Epidermal melanocyte (primary cell): ENCODE data around the gene SGTB.

Experiments
- DNase-seq: peaks from one replicate; pipeline ENCODE4 v3.0.0; 2011; ENCODE audit warnings: low spot score; ENCODE audit not compliant: insufficient read length

Gene SGTB, protein sequence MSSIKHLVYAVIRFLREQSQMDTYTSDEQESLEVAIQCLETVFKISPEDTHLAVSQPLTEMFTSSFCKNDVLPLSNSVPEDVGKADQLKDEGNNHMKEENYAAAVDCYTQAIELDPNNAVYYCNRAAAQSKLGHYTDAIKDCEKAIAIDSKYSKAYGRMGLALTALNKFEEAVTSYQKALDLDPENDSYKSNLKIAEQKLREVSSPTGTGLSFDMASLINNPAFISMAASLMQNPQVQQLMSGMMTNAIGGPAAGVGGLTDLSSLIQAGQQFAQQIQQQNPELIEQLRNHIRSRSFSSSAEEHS

DNA sequence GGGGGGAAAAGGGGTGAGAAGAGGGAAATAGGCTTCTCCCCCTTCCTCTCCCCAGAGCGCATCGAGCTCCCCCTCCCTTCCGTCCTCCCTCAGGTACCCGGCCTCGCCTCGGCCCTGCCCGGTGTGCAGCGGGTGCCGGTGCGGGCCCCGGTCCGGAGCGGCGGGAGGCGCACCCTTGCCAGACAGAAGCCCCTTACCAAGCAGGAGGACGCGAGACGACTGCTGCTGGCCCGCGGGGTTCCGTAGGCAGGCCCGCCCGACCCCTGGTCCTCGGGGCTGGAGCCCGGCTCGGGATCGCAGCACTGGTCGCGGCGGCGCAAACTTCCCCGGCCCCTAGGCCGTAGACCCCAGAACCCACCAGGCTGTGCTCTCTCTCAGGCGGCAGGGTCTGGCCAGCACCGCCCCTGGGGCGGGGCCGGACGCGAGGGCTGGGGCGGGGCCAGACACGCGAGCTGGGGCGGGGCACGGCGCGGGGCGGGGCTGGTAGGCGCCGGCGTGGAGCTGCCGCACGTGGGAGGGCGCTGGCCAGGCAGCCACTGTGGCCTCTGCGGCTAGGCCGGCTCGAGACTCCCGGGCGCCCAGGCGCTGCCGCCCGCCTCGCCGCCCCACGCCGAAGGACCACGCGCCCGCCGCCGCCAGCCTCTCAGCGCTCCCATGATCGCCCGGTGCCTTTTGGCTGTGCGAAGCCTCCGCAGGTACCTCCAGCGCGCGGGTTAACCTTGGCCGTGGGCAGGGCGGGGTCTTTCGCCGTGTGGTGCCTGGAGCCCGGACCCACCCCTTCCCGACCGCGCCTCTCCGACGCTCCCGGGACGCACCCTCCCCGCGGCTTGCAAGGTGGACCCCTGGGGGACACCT, at the start of gene SGTB, which contains the start of gene NLN:
TSS of gene SGTB (minus strand) at position 390 of the 855 bp plus-strand sequence. CDS start 1,302 bp downstream, outside the sequence.
TSS of gene NLN (plus strand) at position 486 of the 855 bp plus-strand sequence. CDS start at position 655, 169 bp downstream.
- peak; percentile 73 for DNase-seq

- DNase-seq, result no peak
Observed at GRCh38 chr5:65771266-65771665, 49.4 kb upstream of the SGTB start.

- no peak for DNase-seq
Observed at GRCh38 chr5:65769539-65769938, 47.6 kb upstream of the SGTB start.

DNA sequence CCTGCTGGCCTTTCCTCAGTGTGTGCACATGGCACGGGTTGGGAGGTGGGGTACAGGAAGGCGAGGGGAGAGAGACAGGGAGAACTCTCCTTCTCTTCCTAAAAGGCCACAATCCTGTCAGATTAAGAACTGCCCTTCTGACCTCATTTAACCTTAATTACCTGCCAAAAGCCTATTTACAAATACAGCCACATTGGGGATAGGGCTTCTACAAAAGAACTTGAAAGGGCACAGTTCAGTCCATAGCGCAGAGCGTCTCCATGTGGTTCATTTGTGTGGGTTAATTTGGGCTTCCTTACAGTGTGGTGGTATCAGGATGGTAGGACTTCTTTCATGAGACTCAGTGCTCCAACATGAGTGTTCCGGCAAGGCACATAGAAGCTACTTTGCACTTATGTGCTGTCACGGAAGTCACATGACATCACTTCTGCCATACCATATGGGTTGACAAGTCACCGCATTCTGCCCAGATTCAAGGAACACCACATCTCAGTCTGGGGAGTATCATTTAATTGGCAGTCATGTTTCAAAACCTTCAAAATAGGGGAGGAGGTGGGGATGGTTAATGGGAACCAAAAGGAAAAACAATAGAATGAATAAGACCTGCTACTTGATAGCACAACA, 46.9 kb upstream of the SGTB start:
- DNase-seq, result no peak

- DNase-seq, result no peak
Observed at GRCh38 chr5:65767565-65767964, 45.7 kb upstream of the SGTB start.

GRCh38 chr5:65766781-65767180, 44.9 kb upstream of the SGTB start:
- no peak for DNase-seq

- DNase-seq, result no peak
Observed at GRCh38 chr5:65766175-65766574, 44.3 kb upstream of the SGTB start.

DNA sequence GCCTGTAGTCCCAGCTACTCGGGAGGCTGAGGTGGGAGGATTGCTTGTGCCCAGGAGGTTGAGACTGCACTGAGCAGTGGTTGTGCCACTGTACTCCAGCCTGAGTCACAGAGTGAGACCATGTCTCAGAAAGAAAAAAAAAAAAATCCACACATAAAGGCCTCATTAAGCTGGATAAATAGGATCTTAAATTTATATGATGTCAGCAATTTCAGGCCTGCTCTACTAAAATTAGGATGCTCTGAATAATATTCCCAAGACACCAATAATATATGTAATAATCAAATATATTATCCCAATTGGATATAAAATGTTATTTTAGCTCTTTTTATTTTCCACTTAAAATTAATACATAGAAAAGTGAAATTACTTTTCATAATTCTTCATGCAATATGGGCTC, 43.7 kb upstream of the SGTB start:
- no peak for DNase-seq

GRCh38 chr5:65762234-65762633, 40.3 kb upstream of the SGTB start:
- DNase-seq, result no peak

- DNase-seq, result no peak
Observed at GRCh38 chr5:65760504-65761275, 38.8 kb upstream of the SGTB start.

DNA sequence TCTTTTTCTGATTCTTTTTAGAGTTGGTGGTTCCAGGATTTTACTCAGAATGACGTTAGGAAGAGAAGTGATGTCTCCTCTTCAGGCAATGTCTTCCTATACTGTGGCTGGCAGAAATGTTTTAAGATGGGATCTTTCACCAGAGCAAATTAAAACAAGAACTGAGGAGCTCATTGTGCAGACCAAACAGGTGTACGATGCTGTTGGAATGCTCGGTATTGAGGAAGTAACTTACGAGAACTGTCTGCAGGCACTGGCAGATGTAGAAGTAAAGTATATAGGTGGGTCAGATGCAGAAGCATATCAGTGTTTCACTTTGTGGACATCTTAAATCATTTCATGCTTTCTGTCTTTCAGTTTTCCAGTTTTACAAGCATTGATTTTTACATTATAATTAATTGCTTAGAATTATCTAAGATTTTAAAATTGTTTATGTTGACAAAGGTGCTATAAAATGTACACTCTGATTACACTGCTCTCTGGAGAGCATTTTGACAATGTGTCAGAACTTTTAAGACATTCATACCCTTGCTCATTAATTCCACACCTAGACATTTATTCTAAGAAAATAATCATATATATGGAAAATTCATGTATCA, 36.7 kb upstream of the SGTB start:
- DNase-seq, result no peak

- no peak for DNase-seq
Observed at GRCh38 chr5:65753189-65753588, 31.3 kb upstream of the SGTB start.

DNA sequence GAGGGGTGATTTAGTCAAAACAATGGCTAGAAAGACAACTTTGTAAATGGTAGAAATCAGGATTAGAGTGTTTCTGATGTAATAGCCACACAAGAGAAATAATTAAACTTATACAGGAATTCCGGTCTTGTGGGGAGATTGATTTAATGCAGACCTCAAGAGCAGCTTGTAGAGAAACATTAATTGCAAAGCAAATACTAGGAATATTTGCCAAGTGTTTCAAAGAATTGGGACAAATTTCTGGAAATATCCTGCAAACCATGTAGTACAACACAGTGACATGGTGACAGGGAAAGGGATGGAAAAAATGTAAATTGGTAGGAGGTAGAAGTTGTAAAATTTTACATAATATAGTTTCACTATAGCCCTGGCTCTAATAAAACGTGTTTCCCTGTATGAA, 29.0 kb upstream of the SGTB start:
- no peak for DNase-seq

DNA sequence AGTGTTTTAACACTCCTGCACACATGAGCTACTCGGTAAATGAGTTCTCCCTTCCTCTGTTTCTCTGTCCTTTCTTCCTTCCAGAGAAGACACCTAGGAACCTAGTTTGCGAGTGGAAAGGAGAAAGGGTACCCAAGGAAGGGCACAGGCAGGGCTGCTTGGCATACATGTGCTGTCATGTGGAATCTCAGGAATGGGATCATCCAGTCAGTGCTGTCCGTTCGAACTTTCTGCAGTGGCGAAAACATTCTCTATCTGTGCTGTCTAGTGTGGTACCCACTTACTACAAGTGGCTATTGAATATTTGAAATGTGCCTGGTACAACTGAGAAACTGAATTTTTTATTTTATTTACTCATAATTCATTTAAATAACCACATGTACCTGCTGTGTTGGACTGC, 28.0 kb upstream of the SGTB start:
- DNase-seq, result no peak

DNA sequence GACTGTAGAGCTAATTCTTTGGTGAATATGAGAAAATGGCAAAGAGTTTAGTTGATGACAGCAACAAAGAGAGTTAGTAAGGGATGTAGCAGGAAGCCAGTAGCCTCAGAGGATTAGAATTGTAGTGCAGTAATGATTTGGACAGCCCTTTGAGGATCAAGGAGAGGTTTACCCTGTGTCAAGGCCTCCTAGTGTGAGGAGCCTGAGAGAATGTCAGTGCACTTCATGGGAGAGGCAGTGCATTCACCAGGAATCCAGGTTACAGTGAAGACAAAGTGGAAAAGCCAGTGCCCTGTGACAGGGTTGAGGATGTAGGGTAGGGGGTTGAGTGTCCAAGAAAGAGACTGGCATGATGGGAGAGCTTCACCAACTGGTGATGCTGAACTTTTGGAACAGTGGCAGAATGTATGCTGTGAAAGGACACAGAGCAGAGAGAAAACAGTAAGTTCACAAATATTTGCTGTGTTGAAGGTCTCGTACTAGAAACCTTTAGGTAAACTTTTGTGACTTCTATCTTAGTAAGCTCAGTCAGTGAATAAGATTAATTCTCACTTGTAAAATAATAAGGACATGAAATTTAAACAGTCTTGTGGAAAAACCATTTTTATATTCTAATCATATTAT, 27.4 kb upstream of the SGTB start:
- DNase-seq, result no peak

DNA sequence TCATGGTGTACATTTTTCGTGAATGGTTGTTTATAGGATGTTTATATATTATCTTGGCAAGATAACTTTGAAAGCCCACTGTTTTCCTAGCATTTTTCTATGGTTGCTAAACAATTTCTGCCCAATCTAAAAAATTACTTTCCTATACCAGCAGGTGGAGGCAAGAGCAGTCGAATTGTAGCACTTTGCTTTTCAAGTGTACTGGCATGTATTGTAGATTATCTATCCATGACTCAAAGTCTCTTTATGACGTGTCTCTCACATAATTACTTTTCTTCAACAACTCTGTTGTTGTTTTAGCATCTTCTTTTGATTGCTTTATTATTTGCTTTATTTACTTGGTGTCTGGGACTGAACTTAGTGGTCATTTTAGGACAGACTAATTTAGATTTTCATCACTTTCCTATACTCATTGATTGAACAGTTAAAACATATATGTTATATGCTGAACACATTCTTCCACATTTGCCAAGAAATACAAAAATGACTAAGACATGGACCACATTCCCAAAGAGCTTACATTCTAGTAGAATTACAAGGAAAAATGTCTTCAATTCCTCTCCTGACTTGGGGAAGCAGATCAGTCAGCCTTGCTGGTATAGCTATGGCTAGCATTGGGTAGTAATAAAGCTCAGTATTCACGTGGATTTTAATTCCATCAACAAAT, 20.8 kb upstream of the SGTB start:
- DNase-seq, result peak; percentile 69

GRCh38 chr5:65739162-65739561, 17.3 kb upstream of the SGTB start:
- no peak for DNase-seq

GRCh38 chr5:65738305-65738704, 16.4 kb upstream of the SGTB start:
- no peak for DNase-seq

- no peak for DNase-seq
Observed at GRCh38 chr5:65737842-65738241, 15.9 kb upstream of the SGTB start.

DNA sequence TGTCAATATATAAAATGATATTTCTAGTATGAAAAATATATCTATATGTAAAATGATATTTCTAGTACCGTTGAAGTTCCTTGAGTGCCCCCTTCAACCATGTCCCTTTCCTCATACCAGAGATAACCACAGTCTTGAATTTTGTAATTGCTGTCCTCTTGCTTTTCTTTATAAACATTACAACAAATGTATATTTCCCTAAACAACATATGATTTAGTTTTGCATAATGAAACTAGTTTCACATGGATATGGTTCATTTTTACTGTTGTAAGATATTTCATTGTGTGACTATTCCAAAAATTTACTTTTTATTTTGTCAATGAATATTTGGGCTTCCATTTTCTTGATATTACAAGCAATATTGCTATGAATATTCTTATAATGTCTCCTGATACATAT, 14.1 kb upstream of the SGTB start:
- DNase-seq, result no peak
